HCT116 (cell line): ENCODE results near the gene GALNT7. TPM values are rescaled to one million over a fixed set of nuclear protein-coding genes. Genes with fewer than 3 reads are reported as not detected.

Source experiments
- ATAC-seq: fragments of 200-7000 bp; cut with Tn5 transposase; 2 replicates; pipeline ENCODE4 v1.9.1; 2020; ENCODE audit warnings: mild to moderate bottlenecking, moderate library complexity
- BruUV-seq: library from RNA; stranded (reverse); fragments of 400-500 nt; replicated peaks from 2 replicates; lab custom pipeline; 2021; lab: Mats Ljungman, UMichigan
- CTCF ChIA-PET: fragments of 300-600 bp; sonication (Branson Sonifier 250); formaldehyde crosslinking; loops from one replicate; lab custom pipeline; 2021; ENCODE audit warnings: antibody characterized with exemption; lab: Charles Lee
- POLR2A ChIA-PET: fragments of 300-600, 350-600 bp; sonication (Branson Sonifier 250); formaldehyde crosslinking; loops from one replicate; lab custom pipeline; 2021; ENCODE audit warnings: antibody characterized with exemption; lab: Charles Lee
- RAD21 ChIA-PET, 2 experiments: fragments of 300-600 bp; sonication (Branson Sonifier 250); formaldehyde crosslinking; loops; one replicate each; lab custom pipeline; 2023; ENCODE audit warnings: low total read pairs in 2 of 2; ENCODE audit not compliant: uncharacterized antibody in 2 of 2, unreplicated experiment in 2 of 2, low non-redundant PET in 1 of 2; lab: Charles Lee
- DNase-seq: peaks from one replicate; pipeline ENCODE4 v3.0.0-alpha.2; 2010; ENCODE audit warnings: low read depth, low spot score
- H2AFZ ChIP-seq: fragments of 200-600 bp; shearing (Covaris generic), sonication (generic); 2 replicates; pipeline ENCODE4 v1.6.1; 2017; ENCODE audit warnings: low read depth, mixed run types, mixed read lengths, antibody characterized with exemption, low read length; ENCODE audit not compliant: poor library complexity, severe bottlenecking
- H3K27ac ChIP-seq: 2 replicates; pipeline ENCODE4 v1.5.1; 2012; ENCODE audit warnings: low read depth, low read length
- H3K27me3 ChIP-seq: fragments of 200-600 bp; sonication (generic); 2 replicates; pipeline ENCODE4 v1.6.1; 2016; ENCODE audit warnings: mixed run types, low read length, mixed read lengths; ENCODE audit not compliant: insufficient read depth
- H3K36me3 ChIP-seq, 2 experiments: fragments of 200-500 bp in 1 of 2; fragments of 200-600 bp in 1 of 2; sonication (Bioruptor generic) in 1 of 2; sonication (generic) in 1 of 2; 2 replicates each; pipeline versions ENCODE4 v1.5.1 to v1.6.1; 2014 to 2016; ENCODE audit warnings: low read length in 2 of 2, inconsistent platforms in 1 of 2, mixed read lengths in 1 of 2, mixed run types in 1 of 2; ENCODE audit not compliant: insufficient read depth in 2 of 2, control insufficient read depth in 1 of 2
- H3K4me1 ChIP-seq, 2 experiments: fragments of 200-600 bp in 1 of 2; sonication (generic) in 1 of 2; 2 replicates each; pipeline versions ENCODE4 v1.5.1 to v1.6.1; 2012 to 2017; ENCODE audit warnings: low read length in 2 of 2, inconsistent platforms in 1 of 2, mild to moderate bottlenecking in 1 of 2, mixed read lengths in 1 of 2, mixed run types in 1 of 2, moderate library complexity in 1 of 2; ENCODE audit not compliant: insufficient read depth in 2 of 2, control insufficient read depth in 1 of 2
- H3K4me2 ChIP-seq: fragments of 200-600 bp; sonication (generic); 2 replicates; pipeline ENCODE4 v1.6.1; 2017; ENCODE audit warnings: mixed run types, low read length, mixed read lengths
- H3K4me3 ChIP-seq, 2 experiments: fragments of 200-600 bp in 1 of 2; sonication (generic) in 1 of 2; replicated peaks in 1 of 2; 2 replicates each; pipeline ENCODE4 v1.5.1; 2011 to 2016; ENCODE audit warnings: low read length in 2 of 2, control low read depth in 1 of 2, low read depth in 1 of 2, mild to moderate bottlenecking in 1 of 2, mixed read lengths in 1 of 2, mixed run types in 1 of 2
- H3K79me2 ChIP-seq: fragments of 200-600 bp; sonication (generic); 2 replicates; pipeline ENCODE4 v1.6.1; 2017; ENCODE audit warnings: mild to moderate bottlenecking, mixed run types, low read length, moderate library complexity, mixed read lengths; ENCODE audit not compliant: insufficient read depth
- H3K9ac ChIP-seq: fragments of 200-600 bp; sonication (generic); 2 replicates; pipeline ENCODE4 v1.6.1; 2016; ENCODE audit warnings: low read length, mixed read lengths
- H3K9me2 ChIP-seq: fragments of 200-600 bp; sonication (generic), shearing (Covaris generic); 2 replicates; pipeline ENCODE4 v1.6.1; 2017; ENCODE audit warnings: mixed run types, mild to moderate bottlenecking, moderate library complexity; ENCODE audit not compliant: insufficient read depth
- H3K9me3 ChIP-seq, 2 experiments: fragments of 200-500 bp in 1 of 2; fragments of 200-600 bp in 1 of 2; sonication (Bioruptor generic) in 1 of 2; sonication (generic) in 1 of 2; 2 replicates each; pipeline ENCODE4 v1.6.1; 2014 to 2017; ENCODE audit warnings: low read length in 2 of 2, mixed read lengths in 2 of 2, inconsistent platforms in 1 of 2, low read depth in 1 of 2, mild to moderate bottlenecking in 1 of 2, mixed run types in 1 of 2, moderate library complexity in 1 of 2; ENCODE audit not compliant: control insufficient read depth in 1 of 2, insufficient read depth in 1 of 2
- H4K20me1 ChIP-seq: fragments of 200-600 bp; sonication (generic), shearing (Covaris generic); 2 replicates; pipeline ENCODE4 v1.6.1; 2017; ENCODE audit warnings: mixed run types, mild to moderate bottlenecking, moderate library complexity; ENCODE audit not compliant: insufficient read depth
- ATF3 ChIP-seq: IDR thresholded peaks from 2 replicates; pipeline ENCODE4 v1.6.1; 2012
- CBX3 ChIP-seq: IDR thresholded peaks from 2 replicates; pipeline ENCODE4 v1.6.1; 2012; ENCODE audit warnings: low read depth
- EGR1 ChIP-seq: IDR thresholded peaks from 2 replicates; pipeline ENCODE4 v1.6.1; 2012; ENCODE audit warnings: low read depth
- ELF1 ChIP-seq: IDR thresholded peaks from 2 replicates; pipeline ENCODE4 v1.6.1; 2012; ENCODE audit warnings: low read depth, borderline replicate concordance
- EZH2 ChIP-seq: fragments of 200-600 bp; sonication (generic); IDR thresholded peaks from 2 replicates; pipeline ENCODE4 v1.6.1; 2017; ENCODE audit warnings: antibody characterized with exemption, mixed run types
- EZH2phosphoT487 ChIP-seq: fragments of 200-600 bp; IDR thresholded peaks from 2 replicates; pipeline ENCODE4 v1.6.1; 2018; ENCODE audit warnings: antibody characterized with exemption, borderline replicate concordance
- FOSL1 ChIP-seq: IDR thresholded peaks from 2 replicates; pipeline ENCODE4 v1.6.1; 2012; ENCODE audit warnings: low read depth
- POLR2A ChIP-seq: IDR thresholded peaks from 2 replicates; pipeline ENCODE4 v1.7.0; 2011; ENCODE audit warnings: borderline replicate concordance; ENCODE audit not compliant: insufficient read depth, insufficient read length; ENCODE audit errors: extremely low read depth
- RAD21 ChIP-seq: IDR thresholded peaks from 2 replicates; pipeline ENCODE4 v1.6.1; 2012; ENCODE audit warnings: low read depth, mild to moderate bottlenecking
- REST ChIP-seq: IDR thresholded peaks from 2 replicates; pipeline ENCODE4 v1.6.1; 2012; ENCODE audit warnings: low read depth
- SIN3A ChIP-seq: IDR thresholded peaks from 2 replicates; pipeline ENCODE4 v1.6.1; 2012; ENCODE audit warnings: low read depth
- YY1 ChIP-seq: IDR thresholded peaks from 2 replicates; pipeline ENCODE4 v1.6.1; 2011; ENCODE audit warnings: low read length, low read depth, moderate library complexity, mild to moderate bottlenecking; ENCODE audit not compliant: insufficient replicate concordance; ENCODE audit errors: extremely low read depth
- intact Hi-C: fragments of 100-400 bp; cut with micrococcal nuclease; formaldehyde crosslinking; loops from 2 replicates; pipeline ENCODE4 v1.10.0; 2022
- total RNA-seq: library from RNA; stranded (reverse); gene quantifications from one replicate; pipeline ENCODE4 v1.2.1, GENCODE V29; 2021; ENCODE audit not compliant: unreplicated experiment

GALNT7 gene
- total RNA-seq, 1 experiment from 2014 or later = 21.3 TPM

- no peak overlapping the region for H2AFZ ChIP-seq
- peaks cover 12 to 15% of the 10 kb centered on the region in 2 experiments; a peak in 3 of 4 replicates for H3K4me1 ChIP-seq
- no peak overlapping the region for H3K9ac ChIP-seq
- H3K4me3 ChIP-seq = no peak overlapping the region
- TF ChIP-seq ELF1 = no peak
- no peak for TF ChIP-seq EGR1
- no peak for TF ChIP-seq SIN3A
- no peak for TF ChIP-seq RAD21
- no peak for TF ChIP-seq EZH2phosphoT487
- no peak for TF ChIP-seq CBX3
- no peak for TF ChIP-seq ATF3
- TF ChIP-seq POLR2A = no peak
- no peak for TF ChIP-seq REST
- TF ChIP-seq FOSL1 = no peak
- TF ChIP-seq EZH2 = no peak
- no peak for TF ChIP-seq YY1
- ATAC-seq = no peak
- no peaks in the 10 kb centered on the region for H3K36me3 ChIP-seq
- no peaks in the 10 kb centered on the region for H3K9me2 ChIP-seq
- ChIA-PET POLR2A (no interaction called here), RAD21 (no interaction called here), CTCF (interaction anchor here (0.7 to 1.3 kb wide), 2 partner anchors 34 to 78 kb away, joined by 3 to 4 read pairs; no protein-coding TSS in a partner anchor)
- BruUV-seq = no TSS peak
- no peaks in the 10 kb centered on the region for H3K27me3 ChIP-seq
- H4K20me1 ChIP-seq = no peaks in the 10 kb centered on the region
- H3K9me3 ChIP-seq = no peaks in the 10 kb centered on the region
- no peak for DNase-seq
- H3K27ac ChIP-seq = no peak overlapping the region
- no peak overlapping the region for H3K4me2 ChIP-seq
- intact Hi-C loops = no loop called here
- peaks cover 48% of the 10 kb centered on the region for H3K79me2 ChIP-seq
These were observed 55.1 kb downstream of the GALNT7 start for GRCh38 chr4:173223743-173224142.
